IMR-90 (cell line): ENCODE results near the gene DISC1. TPM values are rescaled to one million over a fixed set of nuclear protein-coding genes. Genes with fewer than 3 reads are reported as not detected.
A peak's percentile ranks its signal among the peaks of the same experiment; 100 is the strongest.

Experiments
- ATAC-seq: fragments of 200-7000 bp; cut with Tn5 transposase; 2 replicates; pipeline ENCODE4 v1.9.1; 2020; ENCODE audit warnings: low read depth, mild to moderate bottlenecking, moderate library complexity
- BruUV-seq: library from RNA; stranded (reverse); fragments of 400-500 nt; replicated peaks from 2 replicates; lab custom pipeline; 2021; lab: Mats Ljungman, UMichigan
- CTCF ChIA-PET: fragments of 300-600 bp; formaldehyde crosslinking; extraction: SDS; loops from one replicate; lab custom pipeline; 2021; ENCODE audit warnings: antibody characterized with exemption; lab: Yijun Ruan, JAX
- POLR2A ChIA-PET: fragments of 300-600 bp; sonication (Branson Sonifier 250); formaldehyde crosslinking; loops from one replicate; lab custom pipeline; 2022; ENCODE audit warnings: antibody characterized with exemption; ENCODE audit not compliant: unreplicated experiment; lab: Charles Lee
- DNase-seq: peaks from one replicate; pipeline ENCODE4 v3.0.0; 2013
- H2AFZ ChIP-seq: replicated peaks from 2 replicates; pipeline ENCODE3; 2013; ENCODE audit warnings: low read length, mild to moderate bottlenecking; ENCODE audit not compliant: poor library complexity
- H2AK5ac ChIP-seq: 2 replicates; pipeline ENCODE4 v1.6.1; 2013; ENCODE audit warnings: low read depth, low read length, inconsistent platforms
- H2AK9ac ChIP-seq: replicated peaks from 2 replicates; pipeline ENCODE3; 2013; ENCODE audit warnings: mild to moderate bottlenecking, low read depth, low read length, moderate library complexity; ENCODE audit not compliant: poor library complexity
- H2BK120ac ChIP-seq: 2 replicates; pipeline ENCODE4 v1.6.1; 2013; ENCODE audit warnings: low read depth, low read length, inconsistent platforms
- H2BK15ac ChIP-seq: 3 replicates; pipeline ENCODE4 v1.6.1; 2013; ENCODE audit warnings: low read depth, low read length, inconsistent platforms
- H2BK20ac ChIP-seq: 2 replicates; pipeline ENCODE4 v1.6.1; 2013; ENCODE audit warnings: low read depth, mild to moderate bottlenecking, inconsistent platforms, low read length, moderate library complexity
- H2BK5ac ChIP-seq: 2 replicates; pipeline ENCODE4 v1.6.1; 2013; ENCODE audit warnings: mild to moderate bottlenecking, low read depth, low read length, inconsistent platforms; ENCODE audit not compliant: poor library complexity, severe bottlenecking
- H3K14ac ChIP-seq: replicated peaks from 2 replicates; pipeline ENCODE4 v1.6.1; 2013; ENCODE audit warnings: low read depth, low read length, inconsistent platforms
- H3K18ac ChIP-seq: 2 replicates; pipeline ENCODE4 v1.6.1; 2013; ENCODE audit warnings: low read depth, low read length, control low read depth
- H3K23ac ChIP-seq: 2 replicates; pipeline ENCODE4 v1.6.1; 2013; ENCODE audit warnings: low read depth, low read length, inconsistent platforms
- H3K27ac ChIP-seq: 2 replicates; pipeline ENCODE4 v1.5.1; 2013; ENCODE audit warnings: mild to moderate bottlenecking, control low read depth, low read length; ENCODE audit not compliant: insufficient read depth
- H3K27me3 ChIP-seq: 2 replicates; pipeline ENCODE4 v1.6.1; 2013; ENCODE audit warnings: low read length; ENCODE audit not compliant: control insufficient read depth, insufficient read depth
- H3K36me3 ChIP-seq: 2 replicates; pipeline ENCODE4 v1.6.1; 2013; ENCODE audit warnings: low read length, mixed read lengths; ENCODE audit not compliant: control insufficient read depth, insufficient read depth
- H3K4ac ChIP-seq: 2 replicates; pipeline ENCODE4 v1.6.1; 2013; ENCODE audit warnings: low read depth, low read length, inconsistent platforms
- H3K4me1 ChIP-seq: 2 replicates; pipeline ENCODE4 v1.6.1; 2013; ENCODE audit warnings: low read length, mixed read lengths; ENCODE audit not compliant: control insufficient read depth, insufficient read depth
- H3K4me2 ChIP-seq: 2 replicates; pipeline ENCODE4 v1.6.1; 2013; ENCODE audit warnings: low read depth, mild to moderate bottlenecking, control low read depth, low read length, moderate library complexity
- H3K4me3 ChIP-seq: 2 replicates; pipeline ENCODE4 v1.5.1; 2013; ENCODE audit warnings: low read depth, mild to moderate bottlenecking, control low read depth, low read length, moderate library complexity; ENCODE audit not compliant: insufficient read depth
- H3K56ac ChIP-seq: 2 replicates; pipeline ENCODE4 v1.6.1; 2013; ENCODE audit warnings: low read length, inconsistent platforms; ENCODE audit not compliant: insufficient read depth; ENCODE audit errors: extremely low read depth
- H3K79me1 ChIP-seq, 2 experiments: 2 replicates each; pipeline ENCODE4 v1.6.1; 2013; ENCODE audit warnings: low read length in 2 of 2, inconsistent platforms in 1 of 2, low read depth in 1 of 2
- H3K9ac ChIP-seq: 2 replicates; pipeline ENCODE4 v1.6.1; 2013; ENCODE audit warnings: low read depth, low read length, control low read depth
- H3K9me1 ChIP-seq: 2 replicates; pipeline ENCODE4 v1.6.1; 2013; ENCODE audit warnings: low read length, inconsistent platforms; ENCODE audit not compliant: insufficient read depth
- H3K9me3 ChIP-seq: 2 replicates; pipeline ENCODE4 v1.6.1; 2013; ENCODE audit warnings: low read length; ENCODE audit not compliant: control insufficient read depth, insufficient read depth
- H4K20me1 ChIP-seq: 2 replicates; pipeline ENCODE4 v1.6.1; 2013; ENCODE audit warnings: low read length, inconsistent platforms; ENCODE audit not compliant: insufficient read depth
- H4K5ac ChIP-seq: 2 replicates; pipeline ENCODE4 v1.6.1; 2013; ENCODE audit warnings: mild to moderate bottlenecking, low read depth, low read length, control low read depth
- H4K8ac ChIP-seq, 2 experiments: 2 replicates each; pipeline ENCODE4 v1.6.1; 2013; ENCODE audit warnings: low read depth in 2 of 2, low read length in 2 of 2, control low read depth in 1 of 2, inconsistent platforms in 1 of 2
- H4K91ac ChIP-seq: 2 replicates; pipeline ENCODE4 v1.6.1; 2013; ENCODE audit warnings: low read depth, low read length, inconsistent platforms; ENCODE audit not compliant: insufficient read depth
- BHLHE40 ChIP-seq: fragments of 150-350 bp; IDR thresholded peaks from 2 replicates; pipeline ENCODE4 v1.6.1; 2016; ENCODE audit warnings: mild to moderate bottlenecking, low read depth, low read length
- CEBPB ChIP-seq: IDR thresholded peaks from 2 replicates; pipeline ENCODE4 v1.6.1; 2012; ENCODE audit warnings: low read depth, low read length, improper control_type of control experiment
- CHD1 ChIP-seq: IDR thresholded peaks from 2 replicates; pipeline ENCODE4 v1.6.1; 2012; ENCODE audit warnings: low read depth, low read length, improper control_type of control experiment
- POLR2A ChIP-seq: IDR thresholded peaks from 2 replicates; pipeline ENCODE4 v1.6.1; 2012; ENCODE audit warnings: mild to moderate bottlenecking, low read depth, low read length
- RAD21 ChIP-seq: IDR thresholded peaks from 2 replicates; pipeline ENCODE4 v1.6.1; 2012; ENCODE audit warnings: low read length, improper control_type of control experiment
- RCOR1 ChIP-seq: IDR thresholded peaks from 2 replicates; pipeline ENCODE4 v1.6.1; 2012; ENCODE audit warnings: mild to moderate bottlenecking, low read length, improper control_type of control experiment; ENCODE audit not compliant: insufficient replicate concordance
- RFX5 ChIP-seq: IDR thresholded peaks from 2 replicates; pipeline ENCODE4 v1.8.0; 2012; ENCODE audit warnings: low read depth, mild to moderate bottlenecking, low read length, moderate library complexity
- WGBS, 2 experiments: methylation state at CpG; one replicate each; pipeline versions ENCODE4 v1.1.5 to v1.1.7; 2013; ENCODE audit warnings: missing lambda C conversion rate in 2 of 2; ENCODE audit not compliant: insufficient read length in 1 of 2; ENCODE audit errors: extremely low coverage in 2 of 2; 5-methylcytosine and 5-hydroxymethylcytosine counted together
- dilution Hi-C: fragments of 300-500 bp; cut with HindIII; formaldehyde crosslinking; loops from one replicate; pipeline ENCODE4 v1.14.3; 2018; ENCODE audit warnings: low sequenced_read_pairs; ENCODE audit not compliant: unreplicated experiment
- in situ Hi-C: fragments of 300-500 bp; cut with MboI; formaldehyde crosslinking; loops from 3 replicates; pipeline ENCODE4 v1.14.3; 2019; ENCODE audit warnings: low sequenced_read_pairs, inconsistent platforms, mixed read lengths
- intact Hi-C: fragments of 100-400 bp; cut with micrococcal nuclease; formaldehyde crosslinking; loops from 2 replicates; pipeline ENCODE4 v1.10.0; 2022
- polyA plus RNA-seq, 3 experiments: library from polyadenylated mRNA; depleted of rRNA; stranded (reverse); fragments of >200 nt; gene quantifications; 2 replicates each; pipeline ENCODE4 v1.2.3, GENCODE V29; 2012; ENCODE audit warnings: low replicate concordance in 1 of 3
- total RNA-seq: library from RNA; depleted of rRNA; stranded (reverse); fragments of >200 nt; gene quantifications from 2 replicates; pipeline ENCODE4 v1.2.3, GENCODE V29; 2012
- TF ChIP-seq, protein P1 (sequence below): fragments of 150-350 bp; IDR thresholded peaks from 2 replicates; pipeline ENCODE4 v1.6.1; 2017; ENCODE audit warnings: mild to moderate bottlenecking, antibody characterized with exemption, low read length, low read depth
- TF ChIP-seq, protein P2 (sequence below): fragments of 150-350 bp; IDR thresholded peaks from 2 replicates; pipeline ENCODE4 v1.6.1; 2016; ENCODE audit warnings: low read depth, mild to moderate bottlenecking, low read length, moderate library complexity, borderline replicate concordance

The DISC1 gene
- total and polyA plus RNA-seq, 2 of the 4 experiments (the other 2 are of a cell fraction): 2.2 to 7.0 TPM

DNA sequence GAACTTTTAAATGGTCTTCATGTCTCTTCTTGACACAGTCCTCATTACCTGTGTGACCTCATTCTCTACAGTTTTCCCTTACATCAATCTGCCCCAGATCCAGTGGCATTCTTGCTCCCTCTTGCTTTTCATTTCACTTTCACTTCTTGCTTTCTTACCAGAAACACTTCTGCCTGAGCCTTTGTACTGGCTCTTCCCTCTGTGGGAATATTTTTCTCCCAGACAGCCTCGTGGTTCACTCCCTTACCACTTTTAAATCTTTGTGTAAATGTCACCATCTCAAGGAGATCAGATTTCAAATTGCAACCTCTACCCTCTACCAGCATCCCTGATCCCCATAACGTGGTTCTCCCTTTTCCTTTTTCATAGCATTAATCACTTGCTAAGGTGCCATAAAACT lies 73.2 kb downstream of the DISC1 start:
- ATAC-seq (peak; percentile 50), DNase-seq (peak; percentile 24)
- Histone ChIP-seq H4K20me1 (no peaks in the 10 kb centered on the region), H4K8ac (peak overlapping the region in 1 of 2 experiments; percentile 21; a peak in 1 of 4 replicates), H2AK5ac (no peak overlapping the region), H3K27ac (no peak overlapping the region; the same call in 1 of the 2 replicates), H4K91ac (no peak overlapping the region), H3K14ac (0 out of 2 replicates have a peak overlapping the region, but pooled peaks have one; percentile 59), H3K36me3 (peaks cover 4% of the 10 kb centered on the region; the same call in 1 of the 2 replicates), H3K23ac (no peak overlapping the region), H3K18ac (no peak overlapping the region; the same call in none of the 2 replicates), H2BK20ac (no peak overlapping the region), H3K27me3 (no peaks in the 10 kb centered on the region), H3K79me1 (peaks cover 0 to 3% of the 10 kb centered on the region in 2 experiments; a peak in 2 of 4 replicates), H2AFZ (no peak overlapping the region), H3K9me1 (peaks cover 10% of the 10 kb centered on the region), H3K9me3 (no peaks in the 10 kb centered on the region), H2BK15ac (no peak overlapping the region), H2BK120ac (no peak overlapping the region), H3K4me3 (no peak overlapping the region), H3K9ac (peak overlapping the region; percentile 13; the same call in 1 of the 2 replicates), H2BK5ac (peak overlapping the region; percentile 11), H3K4me2 (peak overlapping the region; percentile 79), H3K4me1 (peaks cover 19% of the 10 kb centered on the region), H4K5ac (peak overlapping the region; percentile 6; the same call in 1 of the 2 replicates), H3K4ac (no peak overlapping the region), H3K56ac (no peak overlapping the region), H2AK9ac (no peak overlapping the region)
- dilution Hi-C loops: no loop called here
- POLR2A ChIA-PET: no interaction called here
- CTCF ChIA-PET: no interaction called here
- WGBS, 2 experiments: 63% methylated on average over 1 of the region's 2 CpGs; no CpG with 5 or more reads in 1 of the 2 experiments
- BruUV-seq: no TSS peak
- in situ Hi-C loops: no loop called here
- intact Hi-C loops: no loop called here
- TF ChIP-seq BHLHE40 (no peak), RFX5 (no peak), POLR2A (no peak), RCOR1 (no peak), RAD21 (no peak), CEBPB (no peak), CHD1 (no peak)
- TF ChIP-seq, protein P1, sequence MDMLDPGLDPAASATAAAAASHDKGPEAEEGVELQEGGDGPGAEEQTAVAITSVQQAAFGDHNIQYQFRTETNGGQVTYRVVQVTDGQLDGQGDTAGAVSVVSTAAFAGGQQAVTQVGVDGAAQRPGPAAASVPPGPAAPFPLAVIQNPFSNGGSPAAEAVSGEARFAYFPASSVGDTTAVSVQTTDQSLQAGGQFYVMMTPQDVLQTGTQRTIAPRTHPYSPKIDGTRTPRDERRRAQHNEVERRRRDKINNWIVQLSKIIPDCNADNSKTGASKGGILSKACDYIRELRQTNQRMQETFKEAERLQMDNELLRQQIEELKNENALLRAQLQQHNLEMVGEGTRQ: no peak
- TF ChIP-seq, protein P2, sequence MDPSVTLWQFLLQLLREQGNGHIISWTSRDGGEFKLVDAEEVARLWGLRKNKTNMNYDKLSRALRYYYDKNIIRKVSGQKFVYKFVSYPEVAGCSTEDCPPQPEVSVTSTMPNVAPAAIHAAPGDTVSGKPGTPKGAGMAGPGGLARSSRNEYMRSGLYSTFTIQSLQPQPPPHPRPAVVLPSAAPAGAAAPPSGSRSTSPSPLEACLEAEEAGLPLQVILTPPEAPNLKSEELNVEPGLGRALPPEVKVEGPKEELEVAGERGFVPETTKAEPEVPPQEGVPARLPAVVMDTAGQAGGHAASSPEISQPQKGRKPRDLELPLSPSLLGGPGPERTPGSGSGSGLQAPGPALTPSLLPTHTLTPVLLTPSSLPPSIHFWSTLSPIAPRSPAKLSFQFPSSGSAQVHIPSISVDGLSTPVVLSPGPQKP: no peak
